Measurements from ENCODE around the gene CDHR1. TPM values are rescaled to one million over a fixed set of nuclear protein-coding genes. Genes with fewer than 3 reads are reported as not detected.

The CDHR1 gene
- total RNA-seq, 4 donors from 2014 or later, result 6.7 to 15.0 (median 12.2) TPM

DNA sequence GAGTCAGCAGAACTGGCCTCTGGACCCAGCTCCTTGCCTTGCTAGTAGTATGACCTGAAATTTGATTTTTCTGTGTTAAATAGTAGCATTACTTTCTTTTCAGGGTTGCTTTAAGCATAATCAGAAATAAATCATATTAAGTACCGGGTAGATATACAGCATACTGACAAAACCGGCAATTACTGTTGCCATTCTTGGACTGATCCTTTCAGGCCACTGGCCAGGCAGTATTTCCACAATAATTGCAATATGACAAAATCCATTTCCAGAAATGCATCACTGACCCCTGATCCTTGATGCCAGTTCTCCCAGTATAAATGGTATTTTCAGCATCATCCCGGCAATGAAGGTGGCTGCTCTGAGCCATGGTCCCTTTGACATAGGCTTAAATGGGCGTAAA lies 40.1 kb downstream of the CDHR1 start:
- H3K27me3 ChIP-seq, result peaks cover 0 to 42% (median 0%) of the 10 kb centered on the region in 4 donors
- intact Hi-C loops (cut with DNase I), result no loop called here

DNA sequence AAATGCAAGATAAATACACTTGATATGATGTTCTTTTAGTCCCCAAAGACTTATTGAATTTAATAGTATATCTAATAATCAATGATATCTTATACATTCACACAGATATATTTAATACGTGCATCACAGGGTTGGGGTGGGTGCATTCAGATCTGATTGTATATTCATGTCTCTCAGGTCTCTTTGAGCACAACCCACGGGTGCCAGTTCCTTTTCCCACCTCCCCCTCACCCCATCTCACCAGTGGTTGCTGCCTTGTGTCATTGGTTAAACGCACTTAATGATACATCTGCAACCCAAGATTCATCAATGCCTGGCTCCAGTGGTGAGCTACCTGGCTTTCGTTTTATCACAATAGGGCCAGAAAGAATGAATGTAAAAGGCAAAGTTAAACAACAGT lies 40.8 kb downstream of the CDHR1 start:
- Histone ChIP-seq H3K27me3 (peaks cover 0 to 47% (median 0%) of the 10 kb centered on the region in 4 donors), H3K27ac (no peak overlapping the region), H3K9me3 (no peaks in the 10 kb centered on the region), H3K36me3 (no peaks in the 10 kb centered on the region), H3K4me1 (no peaks in the 10 kb centered on the region), H3K4me3 (no peak overlapping the region)
- TF ChIP-seq, protein P1, sequence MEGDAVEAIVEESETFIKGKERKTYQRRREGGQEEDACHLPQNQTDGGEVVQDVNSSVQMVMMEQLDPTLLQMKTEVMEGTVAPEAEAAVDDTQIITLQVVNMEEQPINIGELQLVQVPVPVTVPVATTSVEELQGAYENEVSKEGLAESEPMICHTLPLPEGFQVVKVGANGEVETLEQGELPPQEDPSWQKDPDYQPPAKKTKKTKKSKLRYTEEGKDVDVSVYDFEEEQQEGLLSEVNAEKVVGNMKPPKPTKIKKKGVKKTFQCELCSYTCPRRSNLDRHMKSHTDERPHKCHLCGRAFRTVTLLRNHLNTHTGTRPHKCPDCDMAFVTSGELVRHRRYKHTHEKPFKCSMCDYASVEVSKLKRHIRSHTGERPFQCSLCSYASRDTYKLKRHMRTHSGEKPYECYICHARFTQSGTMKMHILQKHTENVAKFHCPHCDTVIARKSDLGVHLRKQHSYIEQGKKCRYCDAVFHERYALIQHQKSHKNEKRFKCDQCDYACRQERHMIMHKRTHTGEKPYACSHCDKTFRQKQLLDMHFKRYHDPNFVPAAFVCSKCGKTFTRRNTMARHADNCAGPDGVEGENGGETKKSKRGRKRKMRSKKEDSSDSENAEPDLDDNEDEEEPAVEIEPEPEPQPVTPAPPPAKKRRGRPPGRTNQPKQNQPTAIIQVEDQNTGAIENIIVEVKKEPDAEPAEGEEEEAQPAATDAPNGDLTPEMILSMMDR (IDR thresholded peaks at IDR 0.05), result no peak
- intact Hi-C loops (cut with DNase I), result no loop called here
- DNase-seq, result no peak
- 68 to 71% methylated on average over 4 of the region's 4 CpGs for WGBS, 2 donors

More for the DNA sequence above, 40.1 kb downstream of the CDHR1 start:
- no peak for TF ChIP-seq POLR2A (IDR thresholded peaks at IDR 0.05)
- TF ChIP-seq, protein P1 (IDR thresholded peaks at IDR 0.05), result no peak
- H3K4me3 ChIP-seq, result no peak overlapping the region
- H3K4me1 ChIP-seq, result no peaks in the 10 kb centered on the region
- DNase-seq, result no peak
- no peak overlapping the region for H3K27ac ChIP-seq
- 76 to 77% methylated on average over 4 of the region's 4 CpGs for WGBS, 2 donors
- no peaks in the 10 kb centered on the region for H3K9me3 ChIP-seq
- H3K36me3 ChIP-seq, result no peaks in the 10 kb centered on the region

DNA sequence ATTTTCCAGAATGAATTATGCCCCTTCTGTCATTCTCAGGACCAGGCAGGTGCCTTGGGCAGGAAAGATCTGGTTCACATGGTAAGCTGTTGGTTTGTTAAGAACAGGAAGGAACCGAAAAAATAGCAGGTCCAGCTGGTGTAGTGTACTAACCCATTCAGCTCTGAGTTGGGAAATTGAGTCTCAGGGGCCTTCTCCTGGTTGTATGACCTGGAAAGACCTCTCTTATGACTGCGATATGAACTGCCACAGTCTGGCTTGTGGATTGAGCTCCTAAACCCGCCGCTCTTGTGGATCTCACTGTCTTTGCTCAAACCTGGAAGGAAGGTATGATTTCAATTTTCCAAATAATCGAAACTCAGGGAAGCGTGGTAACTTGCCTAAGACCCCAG lies 42.5 kb downstream of the CDHR1 start:
- Histone ChIP-seq H3K27me3 (peaks cover 0 to 47% (median 0%) of the 10 kb centered on the region in 4 donors), H3K9me3 (no peaks in the 10 kb centered on the region), H3K4me3 (no peak overlapping the region), H3K27ac (no peak overlapping the region), H3K4me1 (no peaks in the 10 kb centered on the region), H3K36me3 (no peaks in the 10 kb centered on the region)
- intact Hi-C loops (cut with DNase I), result no loop called here
- DNase-seq, result no peak
- TF ChIP-seq, protein P1 (IDR thresholded peaks at IDR 0.05), result no peak
- no peak for TF ChIP-seq POLR2A (IDR thresholded peaks at IDR 0.05)
- 58 to 78% methylated on average over 3 to 4 of the region's 6 CpGs for WGBS, 2 donors

DNA sequence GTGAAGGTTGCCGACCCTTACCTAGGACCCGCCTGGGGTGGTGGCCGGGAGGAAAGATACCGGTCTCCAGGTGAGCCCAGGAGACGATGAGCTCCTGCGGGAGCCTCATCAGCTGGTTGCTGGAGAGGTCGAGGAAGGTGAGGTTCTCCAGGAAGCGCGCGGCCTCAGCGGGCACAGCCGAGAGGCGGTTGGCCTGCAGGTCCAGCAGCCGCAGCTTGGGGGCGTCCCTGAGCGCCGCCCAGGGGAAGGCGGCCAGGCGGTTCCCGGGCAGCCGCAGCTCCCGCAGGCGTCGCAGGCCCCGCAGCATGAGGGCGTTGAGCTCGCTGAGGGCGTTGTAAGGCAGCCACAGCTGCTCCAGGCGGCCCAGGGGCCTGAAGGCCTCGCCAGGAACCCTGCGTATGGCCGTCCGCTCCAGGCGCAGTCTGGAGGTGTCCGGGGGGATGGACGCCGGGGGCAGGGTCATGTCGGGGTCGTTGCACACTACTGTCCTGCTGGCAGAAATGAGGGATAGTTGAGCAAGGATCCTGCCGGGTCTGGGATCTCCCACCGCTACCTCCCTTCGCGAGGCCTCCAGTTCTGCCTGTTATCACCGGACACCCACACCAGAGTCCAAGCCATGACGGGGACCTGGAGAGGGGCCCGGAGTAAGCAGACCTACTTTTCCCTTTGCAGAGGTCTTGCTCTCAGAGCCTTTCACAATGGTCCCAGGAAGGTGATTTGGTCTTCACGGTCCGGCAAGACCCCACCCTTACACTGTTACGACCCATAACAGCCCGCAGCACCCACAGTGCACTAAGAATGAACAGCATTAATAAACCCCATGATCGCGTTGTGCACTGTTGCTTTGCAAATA lies 43.1 kb downstream of the CDHR1 start:
- Histone ChIP-seq H3K27ac (no peak overlapping the region), H3K4me1 (no peaks in the 10 kb centered on the region), H3K36me3 (no peaks in the 10 kb centered on the region), H3K27me3 (peaks cover 0 to 43% (median 0%) of the 10 kb centered on the region in 4 donors), H3K4me3 (no peak overlapping the region), H3K9me3 (no peaks in the 10 kb centered on the region)
- WGBS, 2 donors, result 74% methylated on average over 12 to 17 of the region's 52 CpGs
- intact Hi-C loops (cut with DNase I), result no loop called here
- TF ChIP-seq POLR2A (IDR thresholded peaks at IDR 0.05), result no peak
- TF ChIP-seq, protein P1 (IDR thresholded peaks at IDR 0.05), result no peak
- no peak for DNase-seq

DNA sequence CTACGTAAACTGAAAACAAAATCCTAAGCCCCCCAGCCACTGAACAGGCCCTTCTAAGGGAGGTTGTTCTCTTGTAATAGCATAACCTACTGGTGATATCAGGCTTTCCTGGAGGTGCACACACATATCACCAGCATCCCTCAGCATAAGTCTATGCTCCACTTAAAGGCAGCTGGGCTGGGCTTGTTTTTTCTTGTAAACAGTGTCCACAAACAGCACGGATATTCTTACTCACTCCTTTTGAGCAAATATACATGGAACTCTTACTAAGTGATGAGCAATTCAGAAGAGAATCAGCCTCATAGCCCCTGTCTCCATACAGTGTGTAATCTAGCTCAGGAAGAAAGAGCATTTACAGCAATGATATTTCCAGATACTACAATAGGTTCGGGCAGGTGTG lies 44.6 kb downstream of the CDHR1 start:
- 56 to 85% methylated on average over 3 of the region's 3 CpGs for WGBS, 2 donors
- DNase-seq, result no peak
- TF ChIP-seq, protein P1 (IDR thresholded peaks at IDR 0.05), result no peak
- TF ChIP-seq POLR2A (IDR thresholded peaks at IDR 0.05), result no peak
- Histone ChIP-seq H3K9me3 (no peaks in the 10 kb centered on the region), H3K27ac (no peak overlapping the region), H3K27me3 (peaks cover 0 to 40% (median 0%) of the 10 kb centered on the region in 4 donors), H3K36me3 (no peaks in the 10 kb centered on the region), H3K4me1 (no peaks in the 10 kb centered on the region), H3K4me3 (no peak overlapping the region)
- intact Hi-C loops (cut with DNase I), result no loop called here
